SK-N-SH treated with all-trans-retinoic acid at 6 μM for 48 hours (cell line): ENCODE data around the gene PCLO.

Source experiments
- CSDC2 ChIP-seq: fragments of 250-450 bp; sonication (Bioruptor Pico); IDR thresholded peaks from 2 replicates; pipeline ENCODE4 v1.5.0; 2020; ENCODE audit warnings: mild to moderate bottlenecking, moderate library complexity
- PATZ1 ChIP-seq: fragments of 250-450 bp; sonication (Bioruptor Pico); IDR thresholded peaks from 2 replicates; pipeline ENCODE4 v1.8.0; 2020; ENCODE audit warnings: mild to moderate bottlenecking, moderate library complexity, borderline replicate concordance
- RARB ChIP-seq: fragments of 250-450 bp; sonication (Bioruptor Pico); IDR thresholded peaks from 2 replicates; pipeline ENCODE4 v1.8.0; 2021; ENCODE audit warnings: mild to moderate bottlenecking, moderate library complexity
- ZFP3 ChIP-seq: fragments of 250-450 bp; sonication (Bioruptor Pico); IDR thresholded peaks from 2 replicates; pipeline ENCODE4 v1.5.0; 2020; ENCODE audit warnings: mild to moderate bottlenecking, moderate library complexity
- ZFP30 ChIP-seq: fragments of 450-650 bp; formaldehyde crosslinking; IDR thresholded peaks from 2 replicates; pipeline ENCODE4 v1.5.0; 2022; ENCODE audit warnings: mild to moderate bottlenecking, moderate library complexity
- ZNF565 ChIP-seq: fragments of 450-650 bp; formaldehyde crosslinking; conservative IDR thresholded peaks from 2 replicates; pipeline ENCODE4 v1.5.0; 2020; ENCODE audit warnings: low read depth, mild to moderate bottlenecking, moderate library complexity
- ZNF70 ChIP-seq: fragments of 450-650 bp; formaldehyde crosslinking; IDR thresholded peaks from 2 replicates; pipeline ENCODE4 v1.5.0; 2020; ENCODE audit warnings: mild to moderate bottlenecking, moderate library complexity

- TF ChIP-seq RARB (CRISPR knock-in tag) (no peak), ZFP30 (CRISPR knock-in tag) (no peak), PATZ1 (no peak), ZNF70 (CRISPR knock-in tag) (no peak), CSDC2 (CRISPR knock-in tag) (no peak), ZNF565 (CRISPR knock-in tag) (no peak), ZFP3 (no peak)
Measured at GRCh38 chr7:82713506-82713905, 449.2 kb downstream of the PCLO start.
